Dermis microvascular lymphatic vessel endothelial cell (primary cell): ENCODE measurements around the gene AMOTL1. TPM values are rescaled to one million over a fixed set of nuclear protein-coding genes. Genes with fewer than 3 reads are reported as not detected.

Experiments
- DNase-seq, 2 donors: peaks; one replicate each; pipeline versions ENCODE4 v3.0.0 to v3.0.0-alpha.2; 2010; ENCODE audit warnings: low read depth in 2 of 2
- total RNA-seq: library from RNA; depleted of rRNA; stranded (reverse); fragments of >200 nt; gene quantifications from 2 replicates; pipeline ENCODE4 v1.2.1, GENCODE V29; 2014

AMOTL1 gene
- total RNA-seq, 1 donor from 2014 or later, result 39.8 TPM

GRCh38 chr11:94925422-94926270 is 157.5 kb downstream of the AMOTL1 start:
- DNase-seq, result peak in 1 of 2 donors; percentile 9

- DNase-seq, result no peak
Observed at GRCh38 chr11:94926271-94926625, 158.1 kb downstream of the AMOTL1 start.

Other genes with a start within 250 kb of the AMOTL1 start
- gene FUT4, start 224.4 kb upstream of the AMOTL1 start, total RNA-seq, result 3.7 and 6.1 TPM in 2 replicates
- gene PIWIL4, start 201.0 kb upstream of the AMOTL1 start, total RNA-seq, result 0.51 and 0.76 TPM in 2 replicates
- gene CWC15, start 205.2 kb downstream of the AMOTL1 start, total RNA-seq, result 23.0 and 27.5 TPM in 2 replicates
- 0.39 and 0.51 TPM in 2 replicates for gene KDM4D, start 205.4 kb downstream of the AMOTL1 start, total RNA-seq